GM13977 (cell line): ENCODE measurements around the gene ITCH.

Experiments
- DNase-seq: peaks from one replicate; pipeline ENCODE4 v3.0.0; 2012; ENCODE audit warnings: low spot score
- CTCF ChIP-seq: IDR thresholded peaks from 2 replicates; pipeline ENCODE4 v1.5.1; 2012; ENCODE audit warnings: mild to moderate bottlenecking, control low read depth; ENCODE audit not compliant: insufficient read depth; ENCODE audit errors: extremely low read depth, missing control alignments
- in situ Hi-C: fragments of 300-500 bp; cut with MboI; formaldehyde crosslinking; loops from one replicate; pipeline ENCODE4 v1.12.0; 2022; ENCODE audit warnings: low sequenced_read_pairs, low pct_unique_long_range_greater_than_20kb, mixed read lengths, inconsistent platforms; ENCODE audit not compliant: unreplicated experiment

Gene ITCH

GRCh38 chr20:34500823-34501222 is 137.8 kb downstream of the ITCH start:
- DNase-seq: no peak
- no peak for TF ChIP-seq CTCF
- in situ Hi-C loops: no loop called here

GRCh38 chr20:34506480-34506879 is 143.4 kb downstream of the ITCH start:
- DNase-seq: no peak
- in situ Hi-C loops: no loop called here
- TF ChIP-seq CTCF: no peak

- in situ Hi-C loops: no loop called here
- DNase-seq: no peak
- TF ChIP-seq CTCF: no peak
These were observed 144.8 kb downstream of the ITCH start for GRCh38 chr20:34507702-34508413.

- TF ChIP-seq CTCF: no peak
- in situ Hi-C loops: loop anchor here (10.0 kb wide), 1 partner anchor 196 kb away; no protein-coding TSS in a partner anchor
- no peak for DNase-seq
These were observed 147.5 kb downstream of the ITCH start for GRCh38 chr20:34510575-34510974.

DNA sequence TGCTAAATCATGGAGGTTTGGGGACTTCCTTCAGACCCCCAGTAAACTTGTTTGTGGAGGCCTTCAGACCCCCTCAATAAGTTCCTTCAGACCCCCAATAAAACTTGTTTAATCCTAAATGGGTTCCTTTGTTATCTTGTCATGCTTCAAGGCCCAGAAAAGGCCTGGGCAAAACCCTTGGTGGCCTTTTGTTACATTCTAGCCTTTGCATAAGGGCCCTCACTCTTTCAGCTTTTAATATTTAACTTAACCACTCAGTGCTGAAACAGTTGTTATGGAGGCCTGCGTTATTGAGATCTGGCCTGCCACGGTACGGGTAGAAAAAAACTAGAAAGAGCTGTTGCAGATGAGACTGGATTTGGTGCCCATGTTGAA is 148.8 kb downstream of the ITCH start:
- no peak for TF ChIP-seq CTCF
- in situ Hi-C loops: loop anchor here (10.0 kb wide), 1 partner anchor 197 kb away; no protein-coding TSS in a partner anchor
- DNase-seq: no peak

DNA sequence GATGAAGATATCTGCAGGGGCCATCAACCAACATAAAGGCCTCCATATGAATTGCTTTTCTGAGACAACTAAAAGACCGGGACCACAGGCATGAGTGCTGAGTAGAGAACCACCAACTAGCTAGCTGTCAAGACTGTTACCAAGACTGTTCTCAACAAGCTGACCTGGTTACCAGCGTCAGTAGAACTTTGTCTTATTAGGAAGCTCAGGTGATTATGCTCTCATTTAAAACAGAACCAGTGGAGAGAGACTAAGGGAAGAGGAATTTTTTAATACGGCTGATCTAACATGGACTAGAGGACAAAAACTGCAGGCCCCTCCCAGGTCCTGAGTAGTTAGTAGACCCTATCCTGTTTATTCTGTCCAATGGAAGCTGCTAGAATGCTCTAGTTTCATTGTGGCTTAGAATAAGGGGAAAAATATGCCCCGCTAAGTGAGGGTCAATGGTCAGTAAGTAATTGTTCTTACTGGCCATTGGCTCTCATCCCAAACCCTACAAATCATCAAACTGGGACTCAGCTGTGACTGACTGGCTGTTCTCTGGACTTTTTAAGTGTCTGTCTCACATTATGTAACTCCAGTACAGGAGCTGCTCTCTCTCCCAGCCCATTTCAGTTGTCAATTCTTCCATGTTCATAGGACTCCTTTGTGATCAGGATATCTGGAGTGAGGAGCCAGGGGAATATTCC is 149.3 kb downstream of the ITCH start:
- DNase-seq: no peak
- in situ Hi-C loops: loop anchor here (10.0 kb wide), 1 partner anchor 198 kb away; no protein-coding TSS in a partner anchor
- TF ChIP-seq CTCF: no peak
